Embryonic facial prominence (tissue), 1 donor: Measurements from ENCODE around the gene ADPRH.
"Not testable (repeated sequence)": the region's sequence is repeated elsewhere in the genome, so short reads cannot be mapped to it uniquely, and the experiment has no call there.

Experiments used
- DNase-seq: peaks from one replicate; pipeline ENCODE4 v3.0.0-alpha.2; 2016; ENCODE audit errors: extremely low spot score

The ADPRH gene

GRCh38 chr3:119559441-119559963 lies 19.8 kb upstream of the ADPRH start, which contains the start of gene CD80:
CD80 (minus strand) TSS chr3:119559614; CDS start chr3:119557728, 1,886 bp downstream.
- DNase-seq = no peak

DNA sequence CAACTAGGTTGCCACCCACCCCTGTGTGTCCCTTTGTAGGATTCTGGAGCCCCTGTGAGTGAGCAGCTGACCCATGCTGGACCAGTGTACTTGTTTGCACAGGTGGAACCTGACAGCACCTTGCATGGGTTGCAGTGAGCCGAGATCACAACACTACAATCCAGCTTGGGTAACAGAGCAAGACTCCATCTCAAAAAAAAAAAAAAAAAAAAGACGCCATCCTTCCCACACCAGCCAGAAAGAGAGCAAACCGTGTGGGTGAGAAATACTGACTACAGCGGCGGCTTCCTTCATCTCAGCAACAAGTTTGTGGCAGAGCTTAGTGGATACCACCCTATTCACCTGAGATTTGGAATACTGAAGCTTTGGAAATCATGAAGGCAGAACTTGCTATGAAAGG lies 19.1 kb upstream of the ADPRH start:
- DNase-seq = no peak

- DNase-seq = no peak
Observed at GRCh38 chr3:119562307-119562961, 16.9 kb upstream of the ADPRH start.

- not testable (repeated sequence) for DNase-seq
Observed at GRCh38 chr3:119563334-119563733, 16.0 kb upstream of the ADPRH start.

DNA sequence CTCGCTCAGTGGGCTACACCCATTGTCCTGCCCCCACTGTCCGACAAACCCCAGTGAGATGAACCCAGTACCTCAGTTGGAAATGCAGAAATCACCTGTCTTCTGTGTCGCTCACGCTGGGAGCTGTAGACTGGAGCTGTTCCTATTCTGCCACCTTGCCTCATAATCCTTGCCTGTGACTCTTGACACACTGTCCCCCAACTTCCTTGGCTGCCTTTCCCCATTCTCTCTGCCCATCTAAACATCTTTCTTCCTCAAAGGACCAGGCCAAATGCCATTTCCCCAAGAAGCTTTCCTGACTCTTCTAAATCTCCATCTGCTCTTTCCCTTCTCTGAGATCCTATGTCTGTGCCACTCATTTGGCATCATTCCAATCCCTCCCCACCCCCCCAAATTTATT lies 10.1 kb upstream of the ADPRH start:
- no peak for DNase-seq

- no peak for DNase-seq
Observed at GRCh38 chr3:119570229-119570628, 9.1 kb upstream of the ADPRH start.

DNA sequence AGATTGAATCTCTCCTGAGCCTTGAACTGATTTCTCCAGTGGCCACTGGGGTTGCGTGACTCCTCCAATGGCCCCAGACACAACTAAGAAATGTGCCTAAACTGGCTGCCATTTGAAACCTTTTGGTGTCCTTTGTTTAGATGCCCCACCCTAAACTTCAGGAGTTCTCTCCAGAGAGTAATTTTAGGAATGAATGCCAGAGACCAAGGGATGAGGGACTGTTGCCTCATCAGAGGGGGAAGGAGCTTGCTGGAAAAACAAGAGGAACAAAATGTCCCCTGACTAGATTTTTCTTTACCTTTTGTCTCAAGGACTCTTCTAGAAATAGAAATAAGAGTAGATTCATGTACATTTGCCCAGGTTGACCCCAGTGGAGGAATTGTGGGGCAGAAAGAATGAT lies 8.1 kb upstream of the ADPRH start:
- no peak for DNase-seq

DNA sequence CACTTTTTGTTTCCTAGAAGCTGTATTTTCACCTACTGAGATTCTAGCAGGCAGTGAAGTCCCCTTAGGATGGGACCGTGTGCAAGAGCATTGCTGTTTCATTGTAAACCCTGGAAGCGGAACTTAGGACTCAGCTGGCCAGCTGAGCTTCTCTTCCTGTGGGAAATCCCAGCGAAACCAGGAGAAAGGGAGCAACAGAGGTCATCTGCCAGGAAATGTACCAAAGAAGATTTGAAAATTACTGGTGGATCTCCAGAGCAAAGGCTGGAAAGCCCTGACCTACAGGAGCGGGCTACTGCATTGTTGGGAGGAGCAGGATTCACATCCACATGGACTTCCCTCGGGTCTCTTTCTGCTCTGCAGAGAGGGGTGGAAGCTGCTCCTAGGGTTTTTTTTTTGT lies 7.6 kb upstream of the ADPRH start:
- DNase-seq = no peak

- DNase-seq = no peak
Observed at GRCh38 chr3:119575507-119575906, 3.8 kb upstream of the ADPRH start.

- DNase-seq = peak; percentile 25
Observed at GRCh38 chr3:119580067-119580760, 922 bp downstream of the ADPRH start.

- no peak for DNase-seq
Observed at GRCh38 chr3:119582178-119582577, 2.9 kb downstream of the ADPRH start.

- no peak for DNase-seq
Observed at GRCh38 chr3:119585208-119585607, 5.9 kb downstream of the ADPRH start.

- no peak for DNase-seq
Observed at GRCh38 chr3:119585856-119586570, 6.7 kb downstream of the ADPRH start.

DNA sequence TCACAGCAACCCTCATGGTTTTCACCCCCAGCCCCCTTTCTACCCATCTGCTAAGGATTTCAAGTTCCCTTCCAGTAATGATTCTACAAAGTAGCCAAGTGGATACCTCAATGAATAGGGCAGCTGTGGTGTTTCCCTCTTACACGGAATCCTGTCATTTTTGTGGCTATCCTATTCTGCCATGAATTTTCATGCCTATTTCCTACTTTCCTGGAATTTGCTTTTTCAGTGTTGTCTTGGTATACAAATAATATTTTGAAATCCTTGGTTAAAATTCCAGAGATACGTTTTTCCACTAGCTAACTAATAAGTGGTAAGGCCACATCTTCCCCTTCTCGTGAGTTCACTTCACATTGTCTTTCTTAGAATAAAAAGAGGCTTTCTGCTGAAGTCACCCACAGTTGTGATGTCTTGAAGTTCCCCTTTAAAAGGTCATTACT lies 7.5 kb downstream of the ADPRH start:
- DNase-seq = no peak

DNA sequence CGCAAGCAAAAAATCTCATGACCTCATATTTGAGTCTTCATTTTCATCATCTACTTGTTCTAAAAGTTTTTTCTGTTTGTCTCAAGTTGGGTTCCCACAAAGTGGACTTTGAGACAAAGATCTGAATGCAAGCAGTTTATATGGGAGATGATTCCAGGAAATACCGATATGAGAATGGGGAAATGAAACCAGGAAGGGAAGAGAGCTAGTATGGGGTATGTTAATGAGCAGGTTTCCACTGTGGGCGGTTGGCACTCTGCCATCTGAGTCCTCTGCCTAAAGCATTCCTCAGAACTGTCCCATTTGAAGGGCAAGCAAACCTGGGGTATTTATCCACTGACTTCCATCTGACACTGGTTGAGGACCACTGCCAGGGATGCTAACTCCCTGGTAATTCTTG lies 8.8 kb downstream of the ADPRH start:
- no peak for DNase-seq

GRCh38 chr3:119589102-119589773 lies 9.9 kb downstream of the ADPRH start:
- no peak for DNase-seq

DNA sequence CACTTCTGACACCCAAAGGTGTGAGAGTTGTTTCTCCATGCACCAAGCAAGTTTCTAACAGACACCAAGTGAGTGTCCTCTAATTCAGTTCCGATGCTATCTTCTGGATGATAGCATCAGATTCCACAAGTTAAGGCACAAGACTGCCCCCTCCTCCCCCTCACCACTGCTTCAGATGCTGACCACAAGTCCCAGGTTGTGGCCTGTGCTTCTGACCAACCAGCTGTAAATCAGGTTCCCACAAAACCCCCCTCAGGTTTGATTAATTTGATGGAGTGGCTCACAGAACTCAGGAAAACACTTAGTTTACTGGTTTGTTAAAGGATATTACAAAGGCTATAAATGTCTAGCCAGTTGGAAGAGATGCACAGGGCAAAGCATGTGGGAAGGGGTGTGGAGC lies 11.4 kb downstream of the ADPRH start:
- no peak for DNase-seq

GRCh38 chr3:119592861-119593260 lies 13.6 kb downstream of the ADPRH start:
- DNase-seq = no peak

DNA sequence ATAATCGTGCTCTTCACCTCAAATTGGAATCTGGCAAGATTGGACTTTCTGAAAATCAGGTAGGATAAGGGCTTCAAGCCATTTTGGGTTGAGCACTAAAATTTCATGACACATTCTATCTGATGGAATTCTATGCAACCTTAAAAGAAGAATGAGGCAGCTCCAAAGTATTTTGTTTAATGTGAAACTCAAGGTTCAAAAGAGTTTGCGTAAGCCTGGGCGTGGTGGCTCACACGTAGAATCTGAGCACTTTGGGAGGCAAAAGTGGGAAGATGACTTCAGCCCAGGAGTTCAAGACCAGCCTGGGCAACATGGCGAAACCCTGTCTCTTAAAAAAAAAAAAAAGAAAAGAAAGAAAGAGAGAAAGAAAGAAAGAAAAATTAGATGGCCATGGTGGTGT lies 14.8 kb downstream of the ADPRH start:
- DNase-seq = no peak

- not testable (repeated sequence) for DNase-seq
Observed at GRCh38 chr3:119594929-119595328, 15.6 kb downstream of the ADPRH start.

DNA sequence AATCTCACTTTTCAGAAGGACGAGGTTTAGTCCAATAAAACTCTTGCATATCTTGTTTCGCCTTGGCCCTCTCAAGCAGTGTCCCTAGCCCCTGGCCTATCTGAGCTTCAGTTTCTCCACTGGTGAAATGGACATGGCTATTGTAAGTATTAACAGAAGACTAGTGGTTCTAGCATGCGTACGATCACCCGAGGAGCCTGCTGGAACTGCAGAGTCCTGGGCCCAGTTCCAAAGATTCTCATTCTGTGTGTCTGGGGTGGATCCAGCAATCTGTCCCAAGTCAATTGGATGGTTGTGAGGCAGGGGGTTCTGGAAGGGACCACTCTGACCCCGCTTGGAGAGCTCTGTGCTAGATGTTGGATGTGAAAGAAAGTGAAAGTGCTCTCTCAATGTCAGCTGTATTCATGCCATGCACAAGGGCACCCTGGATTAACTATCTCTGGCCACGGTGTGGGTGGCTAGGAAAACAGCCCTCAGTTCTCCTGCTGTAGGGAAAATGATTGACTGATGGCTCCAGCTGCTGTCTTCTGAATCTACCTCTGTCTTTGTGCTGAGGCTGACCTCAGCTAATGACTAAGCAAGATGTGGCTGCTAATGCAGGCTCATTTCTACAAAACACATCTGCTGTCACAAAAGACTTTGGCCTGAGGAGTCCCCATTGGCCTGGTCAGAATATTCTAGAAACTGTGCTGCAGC lies 16.5 kb downstream of the ADPRH start:
- no peak for DNase-seq
